DMS79 treated with DMSO at 0.1 percent for 48 hours (cell line): ENCODE data around the gene SLCO1B1.

Experiments
- DNase-seq: peaks from one replicate; lab custom pipeline; 2025; lab: John Stamatoyannopoulos, UW

Gene SLCO1B1

DNA sequence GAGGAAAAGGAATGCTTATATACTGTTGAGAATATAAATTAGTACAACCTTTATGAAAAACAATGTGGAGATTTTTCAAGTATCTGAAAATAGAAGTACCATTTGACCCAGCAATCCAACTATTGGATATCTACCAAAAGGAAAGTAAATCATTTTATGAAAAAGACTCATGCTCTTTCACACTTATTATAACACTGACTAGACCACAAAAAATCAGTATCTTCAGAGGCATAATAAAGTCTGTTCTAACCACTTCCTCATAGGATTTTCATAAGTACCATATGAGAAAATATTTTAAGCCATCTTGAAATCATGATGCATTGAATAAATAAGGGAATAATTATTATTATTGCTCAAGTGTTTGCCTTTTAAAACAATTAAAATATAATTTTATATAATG is 90.8 kb downstream of the SLCO1B1 start:
- DNase-seq = no peak

GRCh38 chr12:21223930-21224329 is 92.9 kb downstream of the SLCO1B1 start:
- no peak for DNase-seq

GRCh38 chr12:21234395-21234794 is 103.4 kb downstream of the SLCO1B1 start:
- DNase-seq = no peak

GRCh38 chr12:21239866-21240265 is 108.9 kb downstream of the SLCO1B1 start:
- DNase-seq = no peak

DNA sequence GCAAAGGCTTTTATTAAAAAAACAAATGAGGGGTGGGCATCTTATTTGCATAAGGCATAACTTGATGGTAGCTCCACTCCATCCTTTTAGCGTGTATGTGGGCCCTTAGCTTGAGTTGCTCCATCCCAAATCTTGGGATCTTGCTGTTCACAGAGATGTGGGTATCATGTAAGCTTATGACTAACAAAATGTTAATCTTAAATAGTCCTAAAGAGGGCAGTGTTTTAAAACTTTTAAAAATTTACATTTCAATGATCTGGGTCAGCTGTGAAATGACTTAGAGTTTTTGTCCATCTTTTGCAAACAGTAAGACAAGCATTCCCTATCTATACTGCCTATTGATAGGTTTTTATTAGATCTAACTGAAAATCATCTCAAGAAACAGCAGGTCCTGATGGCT is 117.7 kb downstream of the SLCO1B1 start:
- DNase-seq = no peak

DNA sequence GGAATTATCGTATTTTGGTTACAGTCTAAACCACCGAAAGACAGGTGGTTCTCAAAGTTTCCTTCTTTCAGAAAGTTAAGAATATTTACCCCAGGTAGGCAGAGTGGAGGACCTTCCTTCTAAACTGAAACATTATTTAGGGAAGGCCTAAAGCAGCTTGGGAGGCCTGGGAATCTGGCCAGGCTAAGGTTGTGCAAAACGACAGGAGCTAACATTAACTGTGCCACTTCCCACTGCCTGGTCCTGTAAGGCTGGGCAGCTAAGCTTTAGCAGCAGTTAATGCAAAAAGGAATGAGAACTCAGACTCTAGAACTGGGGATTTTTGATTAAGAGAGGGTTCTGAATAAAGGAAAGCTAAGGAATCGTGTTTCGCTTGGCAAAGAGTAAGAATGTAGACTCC is 121.1 kb downstream of the SLCO1B1 start:
- DNase-seq = no peak

DNA sequence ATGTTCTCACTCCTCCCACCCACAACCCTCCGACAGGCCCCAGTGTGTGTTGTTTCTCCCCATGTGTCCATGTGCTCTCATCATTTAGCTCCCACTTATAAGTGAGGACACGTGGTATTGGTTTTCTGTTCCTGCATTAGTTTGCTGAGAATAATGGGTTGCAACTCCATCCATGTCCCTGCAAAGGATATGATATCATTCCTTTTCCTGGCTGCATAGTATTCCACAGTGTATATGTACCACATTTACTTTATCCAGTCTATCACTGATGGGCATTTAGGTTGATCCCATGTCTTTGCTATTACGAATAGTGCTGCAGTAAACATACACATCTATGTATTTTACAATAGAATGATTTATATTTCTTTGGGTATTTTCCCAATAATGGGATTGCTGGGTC is 126.2 kb downstream of the SLCO1B1 start:
- DNase-seq = no peak

GRCh38 chr12:21264232-21264631 is 133.2 kb downstream of the SLCO1B1 start:
- DNase-seq = no peak

GRCh38 chr12:21265932-21266331 is 134.9 kb downstream of the SLCO1B1 start:
- no peak for DNase-seq

GRCh38 chr12:21276826-21277225 is 145.8 kb downstream of the SLCO1B1 start:
- no peak for DNase-seq
